Tibial nerve (tissue), 4 donors: Measurements from ENCODE around the gene ARFRP1. TPM values are rescaled to one million over a fixed set of nuclear protein-coding genes. Genes with fewer than 3 reads are reported as not detected.

Experiments used
- DNase-seq, 2 donors: peaks; one replicate each; pipeline ENCODE4 v3.0.0-alpha.2; 2019; ENCODE audit warnings: low spot score in 2 of 2
- H3K27ac ChIP-seq, 4 donors: fragments of 200-600 bp; sonication (generic) in 3 of 4; one replicate each; pipeline ENCODE4 v1.5.1; 2017 to 2019; ENCODE audit warnings: mild to moderate bottlenecking in 1 of 4
- H3K27me3 ChIP-seq, 2 donors: fragments of 200-600 bp; sonication (generic) in 1 of 2; one replicate each; pipeline versions ENCODE4 v1.5.1 to v1.6.0; 2017 to 2019
- H3K36me3 ChIP-seq, 3 donors: fragments of 200-600 bp; sonication (generic); one replicate each; pipeline ENCODE4 v1.5.1; 2018 to 2019
- H3K4me1 ChIP-seq, 4 donors: fragments of 200-600 bp; sonication (generic) in 3 of 4; one replicate each; pipeline ENCODE4 v1.5.1; 2017 to 2019
- H3K4me3 ChIP-seq, 4 donors: fragments of 200-600 bp; sonication (generic) in 3 of 4; one replicate each; pipeline ENCODE4 v1.5.1; 2017 to 2019; ENCODE audit warnings: mild to moderate bottlenecking in 1 of 4, moderate library complexity in 1 of 4
- H3K9me3 ChIP-seq, 4 donors: fragments of 200-600 bp; sonication (generic) in 3 of 4; one replicate each; pipeline ENCODE4 v1.5.1; 2017 to 2019
- CTCF ChIP-seq, 5 experiments: fragments of 200-600 bp in 3 of 5; fragments of 450-650 bp in 2 of 5; sonication (generic) in 3 of 5; IDR thresholded peaks; one replicate each; pipeline ENCODE4 v1.5.1; 2016 to 2019; ENCODE audit warnings: antibody characterized with exemption in 5 of 5, mild to moderate bottlenecking in 3 of 5, moderate library complexity in 2 of 5
- EP300 ChIP-seq, 2 donors: sonication (generic); formaldehyde crosslinking; IDR thresholded peaks; one replicate each; pipeline ENCODE4 v1.6.1; 2017; ENCODE audit warnings: antibody characterized with exemption in 2 of 2, mild to moderate bottlenecking in 1 of 2
- POLR2A ChIP-seq, 2 donors: fragments of 450-650 bp; IDR thresholded peaks; one replicate each; pipeline ENCODE4 v1.6.1; 2017; ENCODE audit warnings: antibody characterized with exemption in 2 of 2, mild to moderate bottlenecking in 2 of 2, moderate library complexity in 2 of 2
- WGBS, 2 donors: methylation state at CpG; one replicate each; pipeline ENCODE4 v1.1.5; 2018; 5-methylcytosine and 5-hydroxymethylcytosine counted together
- total RNA-seq, 4 donors: library from RNA; depleted of rRNA; stranded (reverse); fragments of >200 nt; gene quantifications; one replicate each; pipeline ENCODE4 v1.1.0, GENCODE V29; 2016

Gene ARFRP1
- total RNA-seq, 4 donors from 2014 or later, result 36.9 to 71.1 (median 50.9) TPM

- no peaks in the 10 kb centered on the region for H3K9me3 ChIP-seq
- H3K27ac ChIP-seq, result peak overlapping the region in 3 of 4 donors; percentile 38 to 66 (median 50)
- WGBS, 2 donors, result 69 to 85% methylated on average over 16 to 19 of the region's 21 CpGs
- peaks cover 0 to 64% (median 2%) of the 10 kb centered on the region in 3 donors for H3K36me3 ChIP-seq
- no peak overlapping the region for H3K4me3 ChIP-seq
- TF ChIP-seq CTCF (IDR thresholded peaks at IDR 0.05), result no peak
- TF ChIP-seq EP300 (IDR thresholded peaks at IDR 0.05), result no peak
- TF ChIP-seq POLR2A (IDR thresholded peaks at IDR 0.05), result no peak
- H3K4me1 ChIP-seq, result peaks cover 0 to 67% (median 28%) of the 10 kb centered on the region in 4 donors
- no peaks in the 10 kb centered on the region for H3K27me3 ChIP-seq
- DNase-seq, result no peak
Measured at GRCh38 chr20:63691711-63692435, 15.9 kb downstream of the ARFRP1 start.

- Histone ChIP-seq H3K4me1 (peaks cover 0 to 67% (median 28%) of the 10 kb centered on the region in 4 donors), H3K27ac (peak overlapping the region in 2 of 4 donors; percentile 50 to 66), H3K4me3 (no peak overlapping the region), H3K36me3 (peaks cover 0 to 60% (median 2%) of the 10 kb centered on the region in 3 donors), H3K27me3 (no peaks in the 10 kb centered on the region), H3K9me3 (no peaks in the 10 kb centered on the region)
- DNase-seq, result no peak
- WGBS, 2 donors, result 77 to 86% methylated on average over 18 to 21 of the region's 24 CpGs
- TF ChIP-seq CTCF (IDR thresholded peaks at IDR 0.05), result no peak
- TF ChIP-seq EP300 (IDR thresholded peaks at IDR 0.05), result no peak
- no peak for TF ChIP-seq POLR2A (IDR thresholded peaks at IDR 0.05)
Measured at GRCh38 chr20:63690898-63691710, 16.7 kb downstream of the ARFRP1 start.

- no peak for TF ChIP-seq EP300 (IDR thresholded peaks at IDR 0.05)
- TF ChIP-seq POLR2A (IDR thresholded peaks at IDR 0.05), result no peak
- no peak for TF ChIP-seq CTCF (IDR thresholded peaks at IDR 0.05)
- Histone ChIP-seq H3K36me3 (peaks cover 0 to 53% (median 2%) of the 10 kb centered on the region in 3 donors), H3K4me3 (no peak overlapping the region), H3K27me3 (no peaks in the 10 kb centered on the region), H3K4me1 (peaks cover 0 to 67% (median 35%) of the 10 kb centered on the region in 4 donors), H3K9me3 (no peaks in the 10 kb centered on the region), H3K27ac (peak overlapping the region in 2 of 4 donors; percentile 95 to 97)
- WGBS, 2 donors, result 82 to 85% methylated on average over 24 to 29 of the region's 40 CpGs
- no peak for DNase-seq
Measured at GRCh38 chr20:63690003-63690897, 17.5 kb downstream of the ARFRP1 start.

- Histone ChIP-seq H3K9me3 (no peaks in the 10 kb centered on the region), H3K36me3 (peaks cover 0 to 44% (median 2%) of the 10 kb centered on the region in 3 donors), H3K27ac (peak overlapping the region in 3 of 4 donors; percentile 85 to 97 (median 95)), H3K4me1 (peaks cover 0 to 75% (median 36%) of the 10 kb centered on the region in 4 donors), H3K4me3 (no peak overlapping the region), H3K27me3 (no peaks in the 10 kb centered on the region)
- DNase-seq, result no peak
- 91 to 92% methylated on average over 12 to 20 of the region's 44 CpGs for WGBS, 2 donors
- TF ChIP-seq EP300 (IDR thresholded peaks at IDR 0.05), result no peak
- no peak for TF ChIP-seq POLR2A (IDR thresholded peaks at IDR 0.05)
- no peak for TF ChIP-seq CTCF (IDR thresholded peaks at IDR 0.05)
Measured at GRCh38 chr20:63689046-63690002, 18.5 kb downstream of the ARFRP1 start.
